IPS-18a (cell line): ENCODE results near the gene QSOX2.
"Not testable (repeated sequence)": the region's sequence is repeated elsewhere in the genome, so short reads cannot be mapped to it uniquely, and the experiment has no call there.

Source experiments
- H3K27ac ChIP-seq: one replicate; pipeline ENCODE4 v1.5.1; 2013; ENCODE audit warnings: low read length
- H3K27me3 ChIP-seq: one replicate; pipeline ENCODE4 v1.6.1; 2013; ENCODE audit warnings: mild to moderate bottlenecking, low read length; ENCODE audit not compliant: control insufficient read depth, insufficient read depth
- H3K36me3 ChIP-seq: one replicate; pipeline ENCODE4 v1.6.1; 2013; ENCODE audit warnings: low read depth, low read length; ENCODE audit not compliant: control insufficient read depth
- H3K4me1 ChIP-seq: one replicate; pipeline ENCODE4 v1.6.1; 2013; ENCODE audit warnings: low read depth, low read length; ENCODE audit not compliant: control insufficient read depth
- H3K4me3 ChIP-seq: one replicate; pipeline ENCODE4 v1.5.1; 2013; ENCODE audit warnings: low read length
- H3K9ac ChIP-seq: one replicate; pipeline ENCODE4 v1.6.1; 2013; ENCODE audit warnings: mild to moderate bottlenecking, low read length, moderate library complexity
- H3K9me3 ChIP-seq: one replicate; pipeline ENCODE4 v1.6.1; 2013; ENCODE audit warnings: low read depth, low read length; ENCODE audit not compliant: control insufficient read depth

QSOX2 gene

GRCh38 chr9:136236471-136237410 lies 8.9 kb downstream of the QSOX2 start:
- not testable (repeated sequence) for H3K9ac ChIP-seq, H3K4me3 ChIP-seq

GRCh38 chr9:136235709-136236455 lies 9.7 kb downstream of the QSOX2 start:
- peaks cover 4% of the 10 kb centered on the region for H3K4me1 ChIP-seq
- no peak overlapping the region for H3K27ac ChIP-seq
- H3K9ac ChIP-seq: no peak overlapping the region
- H3K36me3 ChIP-seq: peaks cover 5% of the 10 kb centered on the region
- no peak overlapping the region for H3K4me3 ChIP-seq
- H3K9me3 ChIP-seq: no peaks in the 10 kb centered on the region
- H3K27me3 ChIP-seq: no peaks in the 10 kb centered on the region

More at GRCh38 chr9:136236471-136237410, 8.9 kb downstream of the QSOX2 start:
- H3K36me3 ChIP-seq, H3K9me3 ChIP-seq, H3K4me1 ChIP-seq, H3K27ac ChIP-seq, H3K27me3 ChIP-seq: not testable (repeated sequence)

DNA sequence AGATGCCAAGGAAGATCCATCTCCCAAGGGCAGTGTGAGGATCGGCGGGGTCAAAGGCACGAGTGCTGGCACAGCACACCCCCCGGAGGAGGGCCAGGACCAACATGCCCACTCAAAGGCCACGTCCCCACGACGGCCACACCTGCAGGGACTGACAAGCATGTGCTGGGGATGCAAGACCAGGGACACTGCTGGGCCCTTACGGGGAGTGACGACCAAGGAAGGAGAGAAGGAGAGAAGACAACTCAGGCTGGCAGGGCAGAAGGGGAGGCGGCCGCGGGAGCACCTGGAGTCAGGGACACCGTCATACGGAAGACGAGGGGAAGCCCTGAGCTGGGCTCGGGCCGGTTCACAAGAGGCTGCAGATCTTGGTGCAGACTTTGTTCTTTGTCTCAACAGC lies 10.4 kb downstream of the QSOX2 start:
- Histone ChIP-seq H3K27me3 (no peaks in the 10 kb centered on the region), H3K4me1 (peaks cover 4% of the 10 kb centered on the region), H3K36me3 (peaks cover 5% of the 10 kb centered on the region), H3K9ac (no peak overlapping the region), H3K9me3 (no peaks in the 10 kb centered on the region), H3K4me3 (no peak overlapping the region), H3K27ac (no peak overlapping the region)

- Histone ChIP-seq H3K27me3 (no peaks in the 10 kb centered on the region), H3K27ac (no peak overlapping the region), H3K36me3 (peaks cover 5% of the 10 kb centered on the region), H3K4me1 (peaks cover 4% of the 10 kb centered on the region), H3K4me3 (no peak overlapping the region), H3K9ac (no peak overlapping the region), H3K9me3 (no peaks in the 10 kb centered on the region)
These were observed 11.0 kb downstream of the QSOX2 start for GRCh38 chr9:136234597-136234996.

DNA sequence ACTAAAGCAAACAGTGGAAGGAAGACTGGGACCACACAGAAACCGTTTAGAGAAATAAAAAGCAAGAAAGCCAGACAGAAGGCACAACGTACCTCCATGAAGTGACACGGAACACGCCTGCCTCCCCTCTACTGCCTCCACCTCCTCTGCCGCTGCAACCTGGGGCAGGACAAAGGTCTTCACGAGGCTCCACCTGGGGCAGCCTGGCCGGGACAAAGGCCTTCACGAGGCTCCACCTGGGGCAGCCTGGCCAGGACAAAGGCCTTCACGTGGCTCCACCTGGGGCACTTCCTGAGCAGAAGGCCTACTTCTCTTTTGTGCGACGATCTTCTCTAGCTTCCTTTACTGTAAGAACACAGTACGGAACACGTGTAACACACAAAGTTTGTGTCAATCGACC lies 11.7 kb downstream of the QSOX2 start:
- H3K27ac ChIP-seq: no peak overlapping the region
- peaks cover 4% of the 10 kb centered on the region for H3K4me1 ChIP-seq
- H3K4me3 ChIP-seq: no peak overlapping the region
- H3K36me3 ChIP-seq: peaks cover 5% of the 10 kb centered on the region
- H3K9me3 ChIP-seq: no peaks in the 10 kb centered on the region
- H3K9ac ChIP-seq: no peak overlapping the region
- H3K27me3 ChIP-seq: no peaks in the 10 kb centered on the region

- no peak overlapping the region for H3K27ac ChIP-seq
These were observed 12.2 kb downstream of the QSOX2 start for GRCh38 chr9:136233411-136233810.

GRCh38 chr9:136232969-136233368 lies 12.6 kb downstream of the QSOX2 start:
- Histone ChIP-seq H3K4me3 (no peak overlapping the region), H3K27ac (no peak overlapping the region), H3K9ac (no peak overlapping the region), H3K36me3 (peaks cover 5% of the 10 kb centered on the region), H3K9me3 (no peaks in the 10 kb centered on the region), H3K4me1 (peaks cover 4% of the 10 kb centered on the region), H3K27me3 (no peaks in the 10 kb centered on the region)

More at GRCh38 chr9:136233411-136233810, 12.2 kb downstream of the QSOX2 start:
- Histone ChIP-seq H3K9me3 (no peaks in the 10 kb centered on the region), H3K9ac (no peak overlapping the region), H3K27me3 (no peaks in the 10 kb centered on the region), H3K4me3 (no peak overlapping the region), H3K36me3 (peaks cover 5% of the 10 kb centered on the region), H3K4me1 (peaks cover 4% of the 10 kb centered on the region)

GRCh38 chr9:136231478-136232297 lies 13.9 kb downstream of the QSOX2 start:
- Histone ChIP-seq H3K27ac (no peak overlapping the region), H3K4me1 (peaks cover 4% of the 10 kb centered on the region)

DNA sequence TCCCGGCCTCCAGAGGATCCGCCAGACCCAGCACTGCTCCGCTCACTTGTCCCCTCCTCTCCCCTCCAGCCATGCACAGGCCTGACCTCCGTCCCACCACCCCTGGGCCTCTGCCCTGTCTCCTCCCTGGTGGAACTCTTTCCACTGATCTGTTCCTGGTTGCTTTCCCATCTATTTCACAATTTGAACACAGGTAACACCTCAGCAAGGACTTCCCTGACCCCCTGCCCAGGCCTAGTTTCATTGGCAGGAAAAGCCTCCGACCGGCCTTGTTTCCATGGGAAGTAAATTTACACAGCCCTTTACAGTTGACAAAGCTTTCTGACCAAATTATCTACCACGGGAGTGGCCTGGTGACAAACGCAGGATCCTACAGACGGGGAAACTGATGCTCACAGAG lies 14.8 kb downstream of the QSOX2 start:
- Histone ChIP-seq H3K4me1 (peaks cover 4% of the 10 kb centered on the region), H3K4me3 (no peak overlapping the region), H3K9me3 (no peaks in the 10 kb centered on the region), H3K9ac (no peak overlapping the region), H3K27ac (no peak overlapping the region), H3K36me3 (no peaks in the 10 kb centered on the region), H3K27me3 (no peaks in the 10 kb centered on the region)

More at GRCh38 chr9:136231478-136232297, 13.9 kb downstream of the QSOX2 start:
- no peak overlapping the region for H3K9ac ChIP-seq
- H3K9me3 ChIP-seq: no peaks in the 10 kb centered on the region
- no peaks in the 10 kb centered on the region for H3K27me3 ChIP-seq
- peaks cover 5% of the 10 kb centered on the region for H3K36me3 ChIP-seq
- H3K4me3 ChIP-seq: no peak overlapping the region

- no peaks in the 10 kb centered on the region for H3K9me3 ChIP-seq
- H3K27ac ChIP-seq: no peak overlapping the region
- H3K4me1 ChIP-seq: peaks cover 4% of the 10 kb centered on the region
- peaks cover under 1% of the 10 kb centered on the region for H3K36me3 ChIP-seq
- no peak overlapping the region for H3K9ac ChIP-seq
- no peaks in the 10 kb centered on the region for H3K27me3 ChIP-seq
- H3K4me3 ChIP-seq: no peak overlapping the region
These were observed 15.2 kb downstream of the QSOX2 start for GRCh38 chr9:136230365-136230764.
